Cardiac muscle cell (in vitro differentiated cells and primary cell): ENCODE measurements around the gene ARFIP1. TPM values are rescaled to one million over a fixed set of nuclear protein-coding genes. Genes with fewer than 3 reads are reported as not detected.
"Not testable (repeated sequence)": the region's sequence is repeated elsewhere in the genome, so short reads cannot be mapped to it uniquely, and the experiment has no call there.

Experiments
- DNase-seq, 2 donors: peaks; one replicate each; pipeline versions ENCODE4 v3.0.0 to v3.0.0-alpha.2; 2010 to 2017; ENCODE audit warnings: low read depth in 1 of 2, low spot score in 1 of 2
- H3K27ac ChIP-seq: fragments of 200-600 bp; sonication (generic); 2 replicates; pipeline ENCODE4 v1.5.1; 2016
- H3K27me3 ChIP-seq: fragments of 200-600 bp; sonication (generic); 2 replicates; pipeline ENCODE4 v1.6.0; 2016; ENCODE audit warnings: control low read depth
- H3K36me3 ChIP-seq: fragments of 200-600 bp; sonication (generic); 2 replicates; pipeline ENCODE4 v1.5.1; 2016; ENCODE audit warnings: control low read depth
- H3K4me1 ChIP-seq: fragments of 200-600 bp; sonication (generic); 2 replicates; pipeline ENCODE4 v1.8.1; 2017; ENCODE audit warnings: low read depth, mild to moderate bottlenecking, mixed run types
- H3K4me3 ChIP-seq: fragments of 200-600 bp; sonication (generic); 2 replicates; pipeline ENCODE4 v1.5.1; 2016; ENCODE audit warnings: mild to moderate bottlenecking
- H3K9me3 ChIP-seq: fragments of 200-600 bp; sonication (generic); 2 replicates; pipeline ENCODE4 v1.5.1; 2017; ENCODE audit warnings: low read depth, mild to moderate bottlenecking, control low read depth
- polyA plus RNA-seq: library from polyadenylated mRNA; unstranded; fragments of >200 nt; fragmentation: Nextera tagmentation; extraction: Ambion mirVana; gene quantifications from 2 replicates; pipeline ENCODE4 v1.2.1, GENCODE V29; 2016
- total RNA-seq: library from RNA; depleted of rRNA; stranded (reverse); fragments of >200 nt; gene quantifications from 2 replicates; pipeline ENCODE4 v1.2.3, GENCODE V29; 2016
- TF ChIP-seq, protein P1 (sequence below): IDR thresholded peaks from 2 replicates; pipeline ENCODE4 v1.5.1; 2012; ENCODE audit warnings: low read depth, mild to moderate bottlenecking, low read length

Gene ARFIP1
- total and polyA plus RNA-seq, 2 experiments from 2014 or later: 19.3 to 26.9 TPM

- no peak overlapping the region for H3K27ac ChIP-seq
- no peak for DNase-seq
- H3K4me1 ChIP-seq: no peaks in the 10 kb centered on the region
- no peaks in the 10 kb centered on the region for H3K27me3 ChIP-seq
- TF ChIP-seq, protein P1, sequence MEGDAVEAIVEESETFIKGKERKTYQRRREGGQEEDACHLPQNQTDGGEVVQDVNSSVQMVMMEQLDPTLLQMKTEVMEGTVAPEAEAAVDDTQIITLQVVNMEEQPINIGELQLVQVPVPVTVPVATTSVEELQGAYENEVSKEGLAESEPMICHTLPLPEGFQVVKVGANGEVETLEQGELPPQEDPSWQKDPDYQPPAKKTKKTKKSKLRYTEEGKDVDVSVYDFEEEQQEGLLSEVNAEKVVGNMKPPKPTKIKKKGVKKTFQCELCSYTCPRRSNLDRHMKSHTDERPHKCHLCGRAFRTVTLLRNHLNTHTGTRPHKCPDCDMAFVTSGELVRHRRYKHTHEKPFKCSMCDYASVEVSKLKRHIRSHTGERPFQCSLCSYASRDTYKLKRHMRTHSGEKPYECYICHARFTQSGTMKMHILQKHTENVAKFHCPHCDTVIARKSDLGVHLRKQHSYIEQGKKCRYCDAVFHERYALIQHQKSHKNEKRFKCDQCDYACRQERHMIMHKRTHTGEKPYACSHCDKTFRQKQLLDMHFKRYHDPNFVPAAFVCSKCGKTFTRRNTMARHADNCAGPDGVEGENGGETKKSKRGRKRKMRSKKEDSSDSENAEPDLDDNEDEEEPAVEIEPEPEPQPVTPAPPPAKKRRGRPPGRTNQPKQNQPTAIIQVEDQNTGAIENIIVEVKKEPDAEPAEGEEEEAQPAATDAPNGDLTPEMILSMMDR: no peak
- no peaks in the 10 kb centered on the region for H3K9me3 ChIP-seq
- no peak overlapping the region for H3K4me3 ChIP-seq
- no peaks in the 10 kb centered on the region for H3K36me3 ChIP-seq
Observed at GRCh38 chr4:152735906-152736305, 43.8 kb upstream of the ARFIP1 start.

DNA sequence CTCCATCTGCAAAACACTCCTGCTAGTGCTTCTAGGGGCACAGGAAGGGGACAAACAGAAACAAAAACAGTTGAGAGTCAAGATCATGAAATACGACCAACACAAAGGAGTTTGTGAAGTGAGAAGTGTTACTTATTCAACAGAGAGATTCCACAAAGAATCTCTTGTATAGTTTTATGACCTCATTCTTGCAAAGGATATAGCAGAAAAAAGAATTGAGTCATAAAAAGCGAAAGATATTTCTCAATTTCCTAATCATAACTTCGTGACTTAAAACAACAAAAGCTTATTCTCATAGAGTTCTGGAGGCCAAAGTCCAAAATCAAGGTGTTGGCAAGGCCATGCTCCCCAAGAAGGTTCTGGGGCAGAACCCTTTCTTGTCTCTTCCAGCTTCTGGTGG lies 40.9 kb upstream of the ARFIP1 start:
- H3K9me3 ChIP-seq: no peaks in the 10 kb centered on the region
- no peak overlapping the region for H3K27ac ChIP-seq
- no peaks in the 10 kb centered on the region for H3K27me3 ChIP-seq
- peak in 1 of 2 donors; percentile 37 for DNase-seq
- H3K4me3 ChIP-seq: no peak overlapping the region
- no peaks in the 10 kb centered on the region for H3K36me3 ChIP-seq
- no peaks in the 10 kb centered on the region for H3K4me1 ChIP-seq
- TF ChIP-seq, protein P1: no peak

DNA sequence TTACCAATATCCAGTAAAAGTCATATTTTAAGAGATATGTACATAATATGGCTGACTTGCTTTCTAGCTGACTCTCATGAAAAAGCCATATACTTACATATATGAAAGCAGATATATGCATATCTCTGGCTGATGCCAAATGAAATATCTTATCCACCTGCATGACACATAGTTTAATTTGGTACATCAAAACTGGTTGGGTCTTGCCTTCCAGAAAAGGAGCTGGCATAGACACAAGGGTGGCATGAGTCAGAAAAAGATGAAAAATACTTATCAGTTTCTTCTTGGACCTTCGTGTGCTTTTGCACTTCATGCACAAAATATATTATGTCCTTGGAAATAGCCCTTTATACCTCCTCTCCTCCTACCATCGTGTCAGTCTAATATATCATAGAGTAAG lies 32.3 kb upstream of the ARFIP1 start:
- no peaks in the 10 kb centered on the region for H3K36me3 ChIP-seq
- no peaks in the 10 kb centered on the region for H3K4me1 ChIP-seq
- no peaks in the 10 kb centered on the region for H3K27me3 ChIP-seq
- no peak overlapping the region for H3K4me3 ChIP-seq
- H3K27ac ChIP-seq: no peak overlapping the region
- H3K9me3 ChIP-seq: no peaks in the 10 kb centered on the region
- TF ChIP-seq, protein P1: no peak
- DNase-seq: no peak

- H3K4me3 ChIP-seq: no peak overlapping the region
- H3K36me3 ChIP-seq: no peaks in the 10 kb centered on the region
- H3K27me3 ChIP-seq: no peaks in the 10 kb centered on the region
- TF ChIP-seq, protein P1: no peak
- no peaks in the 10 kb centered on the region for H3K4me1 ChIP-seq
- no peaks in the 10 kb centered on the region for H3K9me3 ChIP-seq
- no peak for DNase-seq
- H3K27ac ChIP-seq: no peak overlapping the region
Observed at GRCh38 chr4:152748619-152749018, 31.1 kb upstream of the ARFIP1 start.

GRCh38 chr4:152763796-152764195 lies 16.0 kb upstream of the ARFIP1 start:
- no peak overlapping the region for H3K4me3 ChIP-seq
- H3K4me1 ChIP-seq: no peaks in the 10 kb centered on the region
- H3K27ac ChIP-seq: no peak overlapping the region
- no peaks in the 10 kb centered on the region for H3K36me3 ChIP-seq
- no peaks in the 10 kb centered on the region for H3K9me3 ChIP-seq
- no peaks in the 10 kb centered on the region for H3K27me3 ChIP-seq
- no peak for DNase-seq
- TF ChIP-seq, protein P1: no peak

DNA sequence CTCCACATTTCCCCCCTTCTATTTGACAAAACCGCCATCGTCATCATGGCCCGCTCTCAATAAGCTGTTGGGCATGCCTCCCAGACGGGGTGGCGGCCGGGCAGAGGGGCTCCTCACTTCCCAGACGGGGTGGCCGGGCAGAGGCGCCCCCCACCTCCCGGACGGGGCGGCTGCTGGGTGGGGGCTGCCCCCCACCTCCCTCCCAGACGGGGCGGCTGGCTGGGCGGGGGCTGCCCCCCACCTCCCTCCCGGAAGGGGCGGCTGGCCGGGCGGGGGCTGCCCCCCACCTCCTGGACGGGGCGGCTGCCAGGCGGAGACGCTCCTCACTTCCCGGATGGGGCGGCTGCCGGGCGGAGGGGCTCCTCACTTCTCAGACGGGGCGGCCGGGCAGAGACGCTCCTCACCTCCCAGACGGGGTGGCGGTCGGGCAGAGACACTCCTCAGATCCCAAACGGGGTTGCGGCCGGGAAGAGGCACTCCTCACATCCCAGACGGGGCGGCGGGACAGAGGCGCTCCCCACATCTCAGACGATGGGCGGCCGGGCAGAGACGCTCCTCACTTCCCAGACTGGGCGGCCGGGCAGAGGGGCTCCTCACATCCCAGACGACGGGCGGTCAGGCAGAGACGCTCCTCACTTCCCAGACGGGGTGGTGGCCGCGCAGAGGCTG lies 14.6 kb upstream of the ARFIP1 start:
- H3K27ac ChIP-seq, H3K9me3 ChIP-seq, H3K4me3 ChIP-seq, DNase-seq, H3K36me3 ChIP-seq, H3K4me1 ChIP-seq, H3K27me3 ChIP-seq: not testable (repeated sequence)
